ENCODE measurements around the gene AEBP1.

DNA sequence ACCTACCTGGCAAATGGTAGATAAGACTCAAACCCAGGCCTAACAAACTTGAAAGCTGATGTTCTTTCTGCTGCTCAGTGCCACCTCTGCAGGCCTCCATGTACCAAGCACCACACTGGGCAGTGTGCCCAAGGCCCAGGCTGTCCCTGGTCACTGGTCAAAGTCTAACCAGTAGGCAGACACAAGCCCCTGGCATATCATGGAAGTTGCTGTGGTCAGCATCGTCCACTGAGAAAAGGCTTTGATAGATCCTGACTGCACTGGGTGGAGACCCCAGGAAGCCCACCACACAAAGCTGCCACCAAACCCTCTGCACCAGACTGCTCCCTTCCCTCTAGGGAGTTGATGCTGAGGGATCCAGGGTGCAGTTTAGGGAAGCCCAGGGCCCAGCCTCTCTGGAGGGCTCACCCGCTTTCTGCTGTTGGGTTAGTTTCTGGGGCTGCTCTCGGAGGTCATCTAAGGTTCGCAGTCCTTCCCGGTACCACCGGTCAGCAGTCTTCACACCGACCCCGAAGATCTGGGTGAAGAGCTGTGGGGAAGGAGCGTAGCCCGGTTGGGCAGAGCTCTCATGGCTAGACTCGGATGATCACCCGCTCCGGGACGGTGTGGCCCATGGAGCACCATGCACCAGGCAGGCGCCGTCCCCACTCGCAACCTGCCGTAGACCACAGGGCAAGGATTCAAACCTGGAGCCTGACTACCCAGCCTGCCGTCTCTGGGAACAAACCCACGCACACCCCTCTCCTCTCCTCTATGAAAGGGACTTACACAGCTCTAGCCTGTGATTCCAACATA lies 27.8 kb upstream of the AEBP1 start:
- TF ChIP-seq GATA2 (IDR thresholded peaks at IDR 0.05; ENCODE audit: low read depth, low read length) (no peak), GATA3 (IDR thresholded peaks at IDR 0.05; ENCODE audit: low read depth, low read length) (no peak)

All from SH-SY5Y (cell line).